ENCODE results near the gene FEM1C.

Gene FEM1C

GRCh38 chr5:115477581-115477980 is 67.0 kb downstream of the FEM1C start:
- DNase-seq (ENCODE audit: low read depth in 2 of 2): no peak

- DNase-seq (ENCODE audit: low read depth in 2 of 2): no peak
Measured at GRCh38 chr5:115475788-115476187, 68.8 kb downstream of the FEM1C start.

DNA sequence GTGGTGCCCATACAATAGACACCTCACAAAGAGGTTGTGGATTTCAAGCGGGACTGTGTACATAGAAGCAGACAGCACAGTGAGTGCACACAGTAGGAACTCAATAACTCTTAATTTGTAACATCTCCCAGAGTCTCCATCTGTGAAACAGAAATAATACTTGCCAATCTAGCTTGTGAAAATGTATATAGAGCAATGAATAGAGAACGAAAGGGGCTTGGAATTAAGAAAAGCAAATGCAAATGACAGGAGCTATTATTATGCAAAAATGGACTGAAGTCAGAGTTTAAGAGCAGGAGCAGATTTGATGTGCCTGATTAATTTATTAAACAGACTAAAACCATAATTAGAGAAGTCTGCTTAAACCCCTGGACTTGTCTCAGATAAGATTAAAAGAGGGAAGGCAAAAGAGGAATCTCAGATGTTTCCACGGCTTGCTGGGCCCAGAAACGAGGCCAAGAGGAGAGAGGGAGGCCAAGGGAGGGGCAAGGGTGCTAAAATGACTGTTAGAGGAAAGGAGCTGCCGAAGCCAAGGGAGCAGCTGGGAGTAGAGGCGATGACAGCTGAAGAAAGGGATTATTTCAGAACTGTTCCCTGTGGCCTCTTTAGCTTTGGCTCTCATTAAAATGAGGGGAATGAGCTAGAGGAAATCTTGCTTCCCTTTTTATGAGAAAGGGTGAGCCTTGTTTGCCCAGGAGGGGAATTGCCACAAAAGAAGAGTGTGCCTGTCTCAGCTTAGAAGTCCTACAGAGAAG is 72.1 kb downstream of the FEM1C start:
- no peak for DNase-seq (ENCODE audit: low read depth in 2 of 2)

DNA sequence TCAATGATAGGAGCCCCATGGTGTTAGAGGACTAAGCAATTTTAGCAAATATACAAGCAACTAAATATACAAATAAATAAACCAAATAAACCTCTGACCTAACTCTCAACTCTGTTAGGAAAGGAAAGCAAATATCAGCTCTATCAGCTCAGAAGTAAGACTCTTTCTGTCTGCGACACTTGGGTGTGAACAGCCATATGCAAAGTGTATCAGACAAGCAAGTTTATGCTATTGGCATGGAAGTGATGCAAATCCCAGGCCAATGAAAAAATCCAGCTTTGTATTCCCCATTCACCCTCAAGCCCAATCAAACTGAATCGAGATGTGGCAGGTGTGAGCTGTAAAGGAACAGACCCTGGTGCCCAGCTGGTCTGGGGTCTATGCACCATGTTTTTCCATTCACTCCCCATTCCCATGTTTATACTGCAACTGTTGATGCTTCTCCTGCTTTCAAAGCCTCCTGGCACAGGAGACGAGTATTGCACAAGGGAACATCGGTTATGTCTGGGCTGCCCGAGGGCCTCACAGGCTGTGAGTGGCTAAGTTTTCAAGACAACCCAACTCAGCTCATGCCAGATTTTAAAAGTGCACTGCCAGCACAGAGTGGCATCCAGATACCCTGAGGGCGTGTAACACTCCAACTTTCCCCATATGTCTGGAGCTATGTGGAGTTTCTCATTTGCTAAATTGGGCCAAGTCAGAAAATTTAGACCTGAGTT is 73.1 kb downstream of the FEM1C start:
- DNase-seq (ENCODE audit: low read depth in 2 of 2): no peak

GRCh38 chr5:115470921-115471320 is 73.7 kb downstream of the FEM1C start:
- DNase-seq (ENCODE audit: low read depth in 2 of 2): no peak
